ENCODE results near the gene USP9X.
A peak's percentile ranks its signal among the peaks of the same experiment; 100 is the strongest.

The USP9X gene

GRCh38 chrX:41084893-41085511 is at the start of gene USP9X:
Gene USP9X, plus strand, starts transcription at chrX:41085445. Its CDS starts 38,184 bp downstream, at chrX:41123629.
- in situ Hi-C loops (cut with MboI; ENCODE audit: low sequenced_read_pairs, unreplicated experiment), result no loop called here
- TF ChIP-seq CTCF (IDR thresholded peaks at IDR 0.05; ENCODE audit: borderline replicate concordance, control extremely low read depth, extremely low read depth, insufficient read depth, missing control alignments), result no peak
- DNase-seq (ENCODE audit: low spot score), result peak; percentile 86

- DNase-seq (ENCODE audit: low spot score), result no peak
- in situ Hi-C loops (cut with MboI; ENCODE audit: low sequenced_read_pairs, unreplicated experiment), result no loop called here
- TF ChIP-seq CTCF (IDR thresholded peaks at IDR 0.05; ENCODE audit: borderline replicate concordance, control extremely low read depth, extremely low read depth, insufficient read depth, missing control alignments), result no peak
These were observed 49.7 kb upstream of the USP9X start for GRCh38 chrX:41035582-41035981.

GRCh38 chrX:41036668-41037326 is 48.4 kb upstream of the USP9X start:
- no peak for DNase-seq (ENCODE audit: low spot score)
- in situ Hi-C loops (cut with MboI; ENCODE audit: low sequenced_read_pairs, unreplicated experiment), result no loop called here
- TF ChIP-seq CTCF (IDR thresholded peaks at IDR 0.05; ENCODE audit: borderline replicate concordance, control extremely low read depth, extremely low read depth, insufficient read depth, missing control alignments), result no peak

GRCh38 chrX:41043196-41043595 is 42.0 kb upstream of the USP9X start:
- DNase-seq (ENCODE audit: low spot score), result no peak
- in situ Hi-C loops (cut with MboI; ENCODE audit: low sequenced_read_pairs, unreplicated experiment), result no loop called here
- TF ChIP-seq CTCF (IDR thresholded peaks at IDR 0.05; ENCODE audit: borderline replicate concordance, control extremely low read depth, extremely low read depth, insufficient read depth, missing control alignments), result no peak

GRCh38 chrX:41043674-41044345 is 41.4 kb upstream of the USP9X start:
- in situ Hi-C loops (cut with MboI; ENCODE audit: low sequenced_read_pairs, unreplicated experiment), result no loop called here
- DNase-seq (ENCODE audit: low spot score), result no peak
- no peak for TF ChIP-seq CTCF (IDR thresholded peaks at IDR 0.05; ENCODE audit: borderline replicate concordance, control extremely low read depth, extremely low read depth, insufficient read depth, missing control alignments)

GRCh38 chrX:41045960-41046567 is 39.2 kb upstream of the USP9X start:
- in situ Hi-C loops (cut with MboI; ENCODE audit: low sequenced_read_pairs, unreplicated experiment), result no loop called here
- no peak for TF ChIP-seq CTCF (IDR thresholded peaks at IDR 0.05; ENCODE audit: borderline replicate concordance, control extremely low read depth, extremely low read depth, insufficient read depth, missing control alignments)
- no peak for DNase-seq (ENCODE audit: low spot score)

All from GM13976 (cell line).